22Rv1 (cell line): ENCODE data around the gene PSMG3.

Source experiments
- ZFX ChIP-seq: fragments of 450-650 bp; IDR thresholded peaks from 2 replicates; pipeline ENCODE4 v1.6.1; 2017; ENCODE audit warnings: antibody characterized with exemption, borderline replicate concordance
- TF ChIP-seq, protein P1 (sequence below): fragments of 450-650 bp; IDR thresholded peaks from 2 replicates; pipeline ENCODE4 v1.5.1; 2017; ENCODE audit warnings: mild to moderate bottlenecking

DNA sequence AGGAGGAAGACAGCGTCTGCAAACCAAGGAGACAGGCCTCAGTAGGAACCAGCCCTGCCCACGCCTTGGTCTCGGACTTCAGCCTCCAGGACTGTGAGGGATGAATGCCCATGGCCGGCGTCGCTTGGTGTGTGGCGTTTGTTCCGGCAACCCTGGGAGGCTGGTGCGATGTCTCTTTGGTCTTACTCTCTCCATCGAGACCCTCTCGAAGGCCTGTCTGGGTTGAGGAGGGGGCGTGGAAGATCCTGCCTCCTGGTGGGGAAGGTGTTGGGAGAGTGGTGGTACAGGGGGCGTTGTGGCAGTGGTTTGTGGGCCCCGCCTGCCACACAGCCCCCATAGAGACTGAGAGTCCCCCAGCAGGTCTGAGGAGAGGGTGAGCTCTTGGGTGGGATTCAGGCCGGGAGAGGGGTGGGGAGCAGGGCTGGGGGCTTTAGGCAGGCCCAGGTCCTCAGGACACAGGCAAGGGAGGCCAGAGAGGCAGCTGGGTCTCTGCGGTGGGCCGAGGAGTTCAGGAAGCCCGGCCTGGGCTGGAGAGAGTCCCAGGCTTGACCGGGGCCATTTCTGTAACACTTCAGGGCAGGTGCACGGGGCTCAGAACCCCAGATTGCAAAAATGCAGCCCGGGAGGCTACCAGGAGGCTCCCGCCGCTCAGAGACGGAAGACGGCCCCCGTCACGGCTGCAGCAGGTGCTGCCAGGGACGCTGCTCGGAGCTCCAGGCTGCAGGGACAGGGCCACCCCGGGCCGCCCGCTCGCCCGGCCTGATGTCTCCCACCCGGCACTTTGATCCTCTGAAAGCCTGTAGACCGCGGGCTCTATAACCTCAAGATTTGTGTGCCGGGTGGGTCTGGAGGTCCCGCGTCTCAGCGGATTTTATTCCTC is 33.8 kb upstream of the PSMG3 start:
- TF ChIP-seq, protein P1, sequence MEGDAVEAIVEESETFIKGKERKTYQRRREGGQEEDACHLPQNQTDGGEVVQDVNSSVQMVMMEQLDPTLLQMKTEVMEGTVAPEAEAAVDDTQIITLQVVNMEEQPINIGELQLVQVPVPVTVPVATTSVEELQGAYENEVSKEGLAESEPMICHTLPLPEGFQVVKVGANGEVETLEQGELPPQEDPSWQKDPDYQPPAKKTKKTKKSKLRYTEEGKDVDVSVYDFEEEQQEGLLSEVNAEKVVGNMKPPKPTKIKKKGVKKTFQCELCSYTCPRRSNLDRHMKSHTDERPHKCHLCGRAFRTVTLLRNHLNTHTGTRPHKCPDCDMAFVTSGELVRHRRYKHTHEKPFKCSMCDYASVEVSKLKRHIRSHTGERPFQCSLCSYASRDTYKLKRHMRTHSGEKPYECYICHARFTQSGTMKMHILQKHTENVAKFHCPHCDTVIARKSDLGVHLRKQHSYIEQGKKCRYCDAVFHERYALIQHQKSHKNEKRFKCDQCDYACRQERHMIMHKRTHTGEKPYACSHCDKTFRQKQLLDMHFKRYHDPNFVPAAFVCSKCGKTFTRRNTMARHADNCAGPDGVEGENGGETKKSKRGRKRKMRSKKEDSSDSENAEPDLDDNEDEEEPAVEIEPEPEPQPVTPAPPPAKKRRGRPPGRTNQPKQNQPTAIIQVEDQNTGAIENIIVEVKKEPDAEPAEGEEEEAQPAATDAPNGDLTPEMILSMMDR = no peak
- no peak for TF ChIP-seq ZFX
